Prostate gland (tissue), 2 donors: Measurements from ENCODE around the gene ALDH1L1. TPM values are rescaled to one million over a fixed set of nuclear protein-coding genes. Genes with fewer than 3 reads are reported as not detected.

Experiments
- DNase-seq: peaks from one replicate; pipeline ENCODE4 v3.0.0-alpha.2; 2019; ENCODE audit warnings: low spot score
- H3K27ac ChIP-seq, 2 donors: fragments of 200-600 bp; sonication (generic); 2 replicates each; pipeline ENCODE4 v1.5.1; 2017 to 2019
- H3K27me3 ChIP-seq: fragments of 200-600 bp; sonication (generic); replicated peaks from 2 replicates; pipeline ENCODE4 v1.5.1; 2019; ENCODE audit not compliant: insufficient read depth
- H3K36me3 ChIP-seq, 2 donors: fragments of 200-600 bp; sonication (generic); 1 replicate in 1 of 2; 2 replicates in 1 of 2; pipeline versions ENCODE4 v1.5.1 to v1.8.1; 2017 to 2019
- H3K4me1 ChIP-seq: fragments of 200-600 bp; sonication (generic); replicated peaks from 2 replicates; pipeline ENCODE4 v1.5.1; 2019
- H3K4me3 ChIP-seq, 2 donors: fragments of 200-600 bp; sonication (generic); 2 replicates each; pipeline ENCODE4 v1.5.1; 2017 to 2019
- H3K9me3 ChIP-seq: fragments of 200-600 bp; sonication (generic); 2 replicates; pipeline ENCODE4 v1.5.1; 2017
- CTCF ChIP-seq, 4 experiments: fragments of 200-600 bp in 2 of 4; fragments of 450-650 bp in 2 of 4; sonication (generic) in 2 of 4; IDR thresholded peaks; 1 replicate in 3 of 4; 2 replicates in 1 of 4; pipeline ENCODE4 v1.5.1; 2016 to 2019; ENCODE audit warnings: antibody characterized with exemption in 4 of 4, mild to moderate bottlenecking in 2 of 4, moderate library complexity in 2 of 4
- POLR2A ChIP-seq: fragments of 450-650 bp; IDR thresholded peaks from one replicate; pipeline ENCODE4 v1.6.1; 2016; ENCODE audit warnings: antibody characterized with exemption, mild to moderate bottlenecking
- POLR2AphosphoS5 ChIP-seq: sonication (generic); formaldehyde crosslinking; IDR thresholded peaks from one replicate; pipeline ENCODE4 v1.6.1; 2017; ENCODE audit warnings: antibody characterized with exemption
- WGBS: methylation state at CpG from one replicate; pipeline ENCODE4 v1.1.5; 2018; 5-methylcytosine and 5-hydroxymethylcytosine counted together
- intact Hi-C: fragments of 100-400 bp; cut with DNase I; formaldehyde crosslinking; loops from one replicate; pipeline ENCODE4 v1.14.2; 2022
- total RNA-seq, 2 donors: library from RNA; depleted of rRNA; stranded (reverse); fragments of >200 nt; gene quantifications; one replicate each; pipeline ENCODE4 v1.1.0, GENCODE V29; 2016

ALDH1L1 gene
- total RNA-seq, 2 donors from 2014 or later = 19.6 to 57.3 TPM

- 90% methylated on average over 10 of the region's 10 CpGs for WGBS
- TF ChIP-seq CTCF (IDR thresholded peaks at IDR 0.05) (no peak), POLR2AphosphoS5 (no peak), POLR2A (no peak)
- Histone ChIP-seq H3K4me3 (no peak overlapping the region), H3K4me1 (no peaks in the 10 kb centered on the region), H3K36me3 (no peaks in the 10 kb centered on the region), H3K27ac (no peak overlapping the region), H3K9me3 (no peaks in the 10 kb centered on the region), H3K27me3 (no peaks in the 10 kb centered on the region)
- intact Hi-C loops = no loop called here
- no peak for DNase-seq
Observed at GRCh38 chr3:126160243-126161210, 19.9 kb downstream of the ALDH1L1 start.

- Histone ChIP-seq H3K27ac (no peak overlapping the region), H3K4me3 (no peak overlapping the region), H3K4me1 (no peaks in the 10 kb centered on the region), H3K36me3 (no peaks in the 10 kb centered on the region), H3K9me3 (no peaks in the 10 kb centered on the region), H3K27me3 (no peaks in the 10 kb centered on the region)
- 100% methylated on average over 1 of the region's 1 CpG for WGBS
- TF ChIP-seq POLR2A (no peak), CTCF (IDR thresholded peaks at IDR 0.05) (no peak), POLR2AphosphoS5 (no peak)
- intact Hi-C loops = no loop called here
- no peak for DNase-seq
Observed at GRCh38 chr3:126159476-126159875, 20.9 kb downstream of the ALDH1L1 start.

GRCh38 chr3:126158912-126159454 is 21.4 kb downstream of the ALDH1L1 start:
- intact Hi-C loops = no loop called here

GRCh38 chr3:126158016-126158911 is 22.1 kb downstream of the ALDH1L1 start:
- TF ChIP-seq POLR2AphosphoS5 (no peak), POLR2A (no peak), CTCF (IDR thresholded peaks at IDR 0.05) (no peak)
- intact Hi-C loops = no loop called here
- Histone ChIP-seq H3K36me3 (no peaks in the 10 kb centered on the region), H3K4me1 (no peaks in the 10 kb centered on the region), H3K9me3 (no peaks in the 10 kb centered on the region), H3K27ac (no peak overlapping the region), H3K4me3 (no peak overlapping the region), H3K27me3 (no peaks in the 10 kb centered on the region)
- WGBS = 92% methylated on average over 18 of the region's 18 CpGs
- no peak for DNase-seq

More at GRCh38 chr3:126158912-126159454, 21.4 kb downstream of the ALDH1L1 start:
- no peak overlapping the region for H3K27ac ChIP-seq
- no peaks in the 10 kb centered on the region for H3K4me1 ChIP-seq
- H3K9me3 ChIP-seq = no peaks in the 10 kb centered on the region
- H3K4me3 ChIP-seq = no peak overlapping the region
- no peak for TF ChIP-seq POLR2A
- no peak for TF ChIP-seq CTCF (IDR thresholded peaks at IDR 0.05)
- no peak for TF ChIP-seq POLR2AphosphoS5
- H3K27me3 ChIP-seq = no peaks in the 10 kb centered on the region
- WGBS = 87% methylated on average over 7 of the region's 7 CpGs
- no peak for DNase-seq
- no peaks in the 10 kb centered on the region for H3K36me3 ChIP-seq
